Stomach (tissue), 9 donors: ENCODE measurements around the gene GPR176. TPM values are rescaled to one million over a fixed set of nuclear protein-coding genes. Genes with fewer than 3 reads are reported as not detected.

Source experiments
- DNase-seq, 2 donors: peaks; one replicate each; pipeline versions ENCODE4 v3.0.0 to v3.0.0-alpha.2; 2013 to 2019
- H3K27ac ChIP-seq, 5 donors: fragments of 200-600 bp in 4 of 5; sonication (generic) in 4 of 5; one replicate each; pipeline ENCODE4 v1.5.1; 2013 to 2019; ENCODE audit warnings: mild to moderate bottlenecking in 1 of 5, moderate library complexity in 1 of 5
- H3K27me3 ChIP-seq, 3 donors: fragments of 200-600 bp; sonication (generic); one replicate each; pipeline ENCODE4 v1.5.1; 2017 to 2019; ENCODE audit warnings: mixed run types in 1 of 3
- H3K36me3 ChIP-seq, 4 donors: fragments of 200-600 bp; sonication (generic); 1 replicate in 3 of 4; 2 replicates in 1 of 4; pipeline ENCODE4 v1.5.1; 2016 to 2019
- H3K4me1 ChIP-seq, 4 donors: fragments of 200-600 bp; sonication (generic); one replicate each; pipeline ENCODE4 v1.5.1; 2016 to 2019
- H3K4me3 ChIP-seq, 4 donors: fragments of 200-600 bp; sonication (generic) in 3 of 4; one replicate each; pipeline ENCODE4 v1.5.1; 2016 to 2019; ENCODE audit warnings: mild to moderate bottlenecking in 1 of 4
- H3K9me3 ChIP-seq, 4 donors: fragments of 200-600 bp; sonication (generic); one replicate each; pipeline ENCODE4 v1.5.1; 2016 to 2019
- EP300 ChIP-seq: sonication (generic); formaldehyde crosslinking; IDR thresholded peaks from one replicate; pipeline ENCODE4 v1.6.1; 2017; ENCODE audit warnings: antibody characterized with exemption
- POLR2A ChIP-seq, 4 donors: fragments of 450-650 bp; IDR thresholded peaks; one replicate each; pipeline ENCODE4 v1.6.1; 2016; ENCODE audit warnings: antibody characterized with exemption in 4 of 4, control low read depth in 2 of 4, mild to moderate bottlenecking in 1 of 4, moderate library complexity in 1 of 4
- POLR2AphosphoS5 ChIP-seq, 3 donors: sonication (generic); formaldehyde crosslinking; IDR thresholded peaks; one replicate each; pipeline ENCODE4 v1.6.1; 2016; ENCODE audit warnings: antibody characterized with exemption in 3 of 3
- WGBS, 5 donors: extraction: QIAGEN DNeasy Blood & Tissue Kit in 3 of 5; methylation state at CpG; one replicate each; pipeline versions ENCODE4 v1.1.5 to v1.1.7; 2013 to 2018; 5-methylcytosine and 5-hydroxymethylcytosine counted together
- intact Hi-C: fragments of 100-400 bp; cut with DNase I; formaldehyde crosslinking; loops from one replicate; pipeline ENCODE4 v1.15.1; 2023; ENCODE audit warnings: low total_unique reads
- polyA plus RNA-seq, 3 donors: library from polyadenylated mRNA; stranded (reverse); fragments of 200-250 nt; gene quantifications; one replicate each; pipeline ENCODE4 v1.2.3, GENCODE V29; 2013
- total RNA-seq, 5 donors: library from RNA; depleted of rRNA; stranded (reverse); fragments of >200 nt; gene quantifications; one replicate each; pipeline versions ENCODE4 v1.1.0 to v1.2.3, GENCODE V29; 2014 to 2016
- TF ChIP-seq, protein P1 (sequence below), 7 experiments: fragments of 450-650 bp in 4 of 7; fragments of 200-600 bp in 3 of 7; sonication (generic) in 3 of 7; IDR thresholded peaks; one replicate each; pipeline ENCODE4 v1.5.1; 2016 to 2019; ENCODE audit warnings: antibody characterized with exemption in 7 of 7, control low read depth in 2 of 7, mild to moderate bottlenecking in 1 of 7
- donor health status: healthy with polysubstance abuse.
- donor health status: Bipolar disorder and iron deficiency.
- donor health status: healthy.

GPR176 gene
- total and polyA plus RNA-seq, 8 donors, result 0.29 to 10.1 (median 1.3) TPM; not detected in 1

GRCh38 chr15:39953521-39953920 is 33.5 kb upstream of the GPR176 start:
- peaks cover 21 to 98% (median 93%) of the 10 kb centered on the region in 4 donors for H3K36me3 ChIP-seq
- TF ChIP-seq POLR2AphosphoS5 (IDR thresholded peaks at IDR 0.05), result no peak
- TF ChIP-seq EP300, result no peak
- no peak for TF ChIP-seq POLR2A (IDR thresholded peaks at IDR 0.05)
- TF ChIP-seq, protein P1, sequence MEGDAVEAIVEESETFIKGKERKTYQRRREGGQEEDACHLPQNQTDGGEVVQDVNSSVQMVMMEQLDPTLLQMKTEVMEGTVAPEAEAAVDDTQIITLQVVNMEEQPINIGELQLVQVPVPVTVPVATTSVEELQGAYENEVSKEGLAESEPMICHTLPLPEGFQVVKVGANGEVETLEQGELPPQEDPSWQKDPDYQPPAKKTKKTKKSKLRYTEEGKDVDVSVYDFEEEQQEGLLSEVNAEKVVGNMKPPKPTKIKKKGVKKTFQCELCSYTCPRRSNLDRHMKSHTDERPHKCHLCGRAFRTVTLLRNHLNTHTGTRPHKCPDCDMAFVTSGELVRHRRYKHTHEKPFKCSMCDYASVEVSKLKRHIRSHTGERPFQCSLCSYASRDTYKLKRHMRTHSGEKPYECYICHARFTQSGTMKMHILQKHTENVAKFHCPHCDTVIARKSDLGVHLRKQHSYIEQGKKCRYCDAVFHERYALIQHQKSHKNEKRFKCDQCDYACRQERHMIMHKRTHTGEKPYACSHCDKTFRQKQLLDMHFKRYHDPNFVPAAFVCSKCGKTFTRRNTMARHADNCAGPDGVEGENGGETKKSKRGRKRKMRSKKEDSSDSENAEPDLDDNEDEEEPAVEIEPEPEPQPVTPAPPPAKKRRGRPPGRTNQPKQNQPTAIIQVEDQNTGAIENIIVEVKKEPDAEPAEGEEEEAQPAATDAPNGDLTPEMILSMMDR (IDR thresholded peaks at IDR 0.05), result no peak
- no peak overlapping the region for H3K27ac ChIP-seq
- H3K27me3 ChIP-seq, result no peaks in the 10 kb centered on the region
- H3K4me1 ChIP-seq, result peaks cover 0 to 4% (median 0%) of the 10 kb centered on the region in 4 donors
- H3K4me3 ChIP-seq, result no peak overlapping the region
- intact Hi-C loops, result no loop called here
- peak in 1 of 2 donors; percentile 22 for DNase-seq
- no peaks in the 10 kb centered on the region for H3K9me3 ChIP-seq
- WGBS, 5 donors, result 70 to 89% (median 80%) methylated on average over 4 of the region's 4 CpGs

GRCh38 chr15:39951561-39951960 is 31.5 kb upstream of the GPR176 start:
- Histone ChIP-seq H3K27me3 (no peaks in the 10 kb centered on the region), H3K4me3 (no peak overlapping the region), H3K27ac (no peak overlapping the region), H3K36me3 (peaks cover 24 to 99% (median 85%) of the 10 kb centered on the region in 4 donors), H3K9me3 (no peaks in the 10 kb centered on the region), H3K4me1 (no peaks in the 10 kb centered on the region)
- intact Hi-C loops, result no loop called here
- DNase-seq, result no peak
- TF ChIP-seq POLR2AphosphoS5 (IDR thresholded peaks at IDR 0.05) (no peak), POLR2A (IDR thresholded peaks at IDR 0.05) (no peak), EP300 (no peak)
- TF ChIP-seq, protein P1 (IDR thresholded peaks at IDR 0.05), result no peak
- WGBS, 5 donors, result 91 to 97% (median 95%) methylated on average over 7 of the region's 7 CpGs

DNA sequence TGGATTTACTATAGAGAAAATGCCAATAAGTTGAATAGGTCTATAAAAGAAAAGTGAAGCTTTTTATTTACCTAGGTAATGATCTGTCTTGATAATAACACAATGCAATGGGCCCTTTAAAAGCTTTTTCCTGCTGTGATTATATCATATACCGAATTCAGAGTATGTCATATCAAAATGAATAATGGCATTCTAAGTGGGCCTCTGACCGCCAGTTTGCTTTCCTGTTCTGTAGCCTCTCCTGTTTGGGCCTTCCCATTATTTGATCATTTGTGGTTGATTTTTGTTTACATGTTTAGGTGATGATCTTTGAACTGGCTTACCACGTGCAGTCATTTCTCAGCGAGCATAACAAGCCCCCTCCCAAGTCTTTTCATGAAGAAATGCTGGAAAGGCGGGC is 28.8 kb upstream of the GPR176 start:
- Histone ChIP-seq H3K27ac (no peak overlapping the region), H3K36me3 (peaks cover 18 to 99% (median 86%) of the 10 kb centered on the region in 4 donors), H3K27me3 (no peaks in the 10 kb centered on the region), H3K4me3 (no peak overlapping the region), H3K4me1 (no peaks in the 10 kb centered on the region), H3K9me3 (no peaks in the 10 kb centered on the region)
- WGBS, 5 donors, result 66 to 75% (median 69%) methylated on average over 5 of the region's 5 CpGs
- TF ChIP-seq POLR2A (IDR thresholded peaks at IDR 0.05) (no peak), POLR2AphosphoS5 (IDR thresholded peaks at IDR 0.05) (no peak), EP300 (no peak)
- TF ChIP-seq, protein P1 (IDR thresholded peaks at IDR 0.05), result no peak
- intact Hi-C loops, result no loop called here
- no peak for DNase-seq

- WGBS, 5 donors, result 87 to 99% (median 93%) methylated on average over 1 of the region's 1 CpG
- peaks cover 22 to 99% (median 86%) of the 10 kb centered on the region in 4 donors for H3K36me3 ChIP-seq
- TF ChIP-seq POLR2AphosphoS5 (IDR thresholded peaks at IDR 0.05) (no peak), EP300 (no peak), POLR2A (IDR thresholded peaks at IDR 0.05) (no peak)
- H3K4me3 ChIP-seq, result no peak overlapping the region
- no peaks in the 10 kb centered on the region for H3K4me1 ChIP-seq
- H3K27ac ChIP-seq, result no peak overlapping the region
- H3K9me3 ChIP-seq, result no peaks in the 10 kb centered on the region
- DNase-seq, result no peak
- H3K27me3 ChIP-seq, result no peaks in the 10 kb centered on the region
- intact Hi-C loops, result no loop called here
These were observed 27.5 kb upstream of the GPR176 start for GRCh38 chr15:39947401-39948197.

GRCh38 chr15:39946862-39947261 is 26.8 kb upstream of the GPR176 start:
- TF ChIP-seq, protein P1 (IDR thresholded peaks at IDR 0.05), result no peak
- no peak for TF ChIP-seq POLR2A (IDR thresholded peaks at IDR 0.05)
- TF ChIP-seq EP300, result no peak
- TF ChIP-seq POLR2AphosphoS5 (IDR thresholded peaks at IDR 0.05), result no peak
- no peak overlapping the region for H3K4me3 ChIP-seq
- H3K27ac ChIP-seq, result no peak overlapping the region
- intact Hi-C loops, result no loop called here
- H3K27me3 ChIP-seq, result no peaks in the 10 kb centered on the region
- no peaks in the 10 kb centered on the region for H3K9me3 ChIP-seq
- peaks cover 22 to 100% (median 81%) of the 10 kb centered on the region in 4 donors for H3K36me3 ChIP-seq
- no peak for DNase-seq
- WGBS, 5 donors, result 75 to 93% (median 82%) methylated on average over 3 of the region's 3 CpGs
- no peaks in the 10 kb centered on the region for H3K4me1 ChIP-seq
